GM23338 (cell line): ENCODE results near the gene LIMCH1.

Source experiments
- CREB1 ChIP-seq: fragments of 250-450 bp; sonication (Bioruptor Pico); IDR thresholded peaks from 2 replicates; pipeline ENCODE4 v1.5.0; 2020; ENCODE audit warnings: low read depth, mild to moderate bottlenecking, moderate library complexity
- EZH2 ChIP-seq: fragments of 200-600 bp; sonication (generic); IDR thresholded peaks from one replicate; pipeline ENCODE4 v1.8.0; 2017; ENCODE audit warnings: antibody characterized with exemption, mild to moderate bottlenecking, low read depth; ENCODE audit not compliant: unreplicated experiment
- EZH2phosphoT487 ChIP-seq: fragments of 200-600 bp; sonication (generic); IDR thresholded peaks from one replicate; pipeline ENCODE4 v1.8.1; 2018; ENCODE audit warnings: antibody characterized with exemption; ENCODE audit not compliant: unreplicated experiment
- JUNB ChIP-seq: IDR thresholded peaks from one replicate; pipeline ENCODE4 v1.6.1; 2016; ENCODE audit warnings: antibody characterized with exemption; ENCODE audit not compliant: unreplicated experiment
- NANOG ChIP-seq: IDR thresholded peaks from 2 replicates; pipeline ENCODE4 v1.6.1; 2016; ENCODE audit warnings: antibody characterized with exemption, borderline replicate concordance
- POLR2AphosphoS5 ChIP-seq: IDR thresholded peaks from 2 replicates; pipeline ENCODE4 v1.6.1; 2016; ENCODE audit warnings: antibody characterized with exemption, low read depth
- REST ChIP-seq: IDR thresholded peaks from one replicate; pipeline ENCODE4 v1.6.1; 2018; ENCODE audit warnings: antibody characterized with exemption; ENCODE audit not compliant: unreplicated experiment
- STAT1 ChIP-seq: IDR thresholded peaks from one replicate; pipeline ENCODE4 v1.6.1; 2016; ENCODE audit warnings: antibody characterized with exemption; ENCODE audit not compliant: unreplicated experiment
- ZNF331 ChIP-seq: fragments of 250-450 bp; sonication (Bioruptor Pico); IDR thresholded peaks from 2 replicates; pipeline ENCODE4 v1.5.0; 2020; ENCODE audit warnings: low read depth, mild to moderate bottlenecking, moderate library complexity
- TF ChIP-seq, protein P1 (sequence below), 2 experiments: fragments of 200-600 bp in 1 of 2; sonication (generic) in 1 of 2; conservative IDR thresholded peaks; 2 replicates each; pipeline versions ENCODE4 v1.5.1 to v1.6.1; 2016 to 2017; ENCODE audit warnings: antibody characterized with exemption in 2 of 2, low read depth in 2 of 2, mild to moderate bottlenecking in 2 of 2, moderate library complexity in 1 of 2
- TF ChIP-seq, protein P2 (sequence below): IDR thresholded peaks from 2 replicates; pipeline ENCODE4 v1.6.1; 2016; ENCODE audit warnings: antibody characterized with exemption

DNA sequence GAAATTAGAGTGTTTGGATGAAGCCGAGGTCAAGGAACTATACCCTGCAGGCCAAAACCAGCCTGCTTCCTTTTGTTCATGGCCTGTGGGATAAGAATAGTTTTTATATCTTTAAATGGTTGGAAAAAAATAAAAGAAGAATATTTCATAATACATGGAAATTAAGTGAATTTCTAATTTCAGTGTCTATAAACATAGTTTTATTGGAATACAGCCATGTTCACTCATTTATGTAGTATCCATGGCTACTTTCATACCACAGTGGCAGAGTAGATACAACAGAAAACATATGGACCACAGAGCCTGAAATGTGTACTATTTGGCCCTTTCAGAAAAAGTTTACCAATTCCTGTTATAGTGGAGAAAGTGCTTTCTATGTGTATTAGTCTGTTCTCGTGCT lies 13.6 kb downstream of the LIMCH1 start:
- TF ChIP-seq, protein P1, sequence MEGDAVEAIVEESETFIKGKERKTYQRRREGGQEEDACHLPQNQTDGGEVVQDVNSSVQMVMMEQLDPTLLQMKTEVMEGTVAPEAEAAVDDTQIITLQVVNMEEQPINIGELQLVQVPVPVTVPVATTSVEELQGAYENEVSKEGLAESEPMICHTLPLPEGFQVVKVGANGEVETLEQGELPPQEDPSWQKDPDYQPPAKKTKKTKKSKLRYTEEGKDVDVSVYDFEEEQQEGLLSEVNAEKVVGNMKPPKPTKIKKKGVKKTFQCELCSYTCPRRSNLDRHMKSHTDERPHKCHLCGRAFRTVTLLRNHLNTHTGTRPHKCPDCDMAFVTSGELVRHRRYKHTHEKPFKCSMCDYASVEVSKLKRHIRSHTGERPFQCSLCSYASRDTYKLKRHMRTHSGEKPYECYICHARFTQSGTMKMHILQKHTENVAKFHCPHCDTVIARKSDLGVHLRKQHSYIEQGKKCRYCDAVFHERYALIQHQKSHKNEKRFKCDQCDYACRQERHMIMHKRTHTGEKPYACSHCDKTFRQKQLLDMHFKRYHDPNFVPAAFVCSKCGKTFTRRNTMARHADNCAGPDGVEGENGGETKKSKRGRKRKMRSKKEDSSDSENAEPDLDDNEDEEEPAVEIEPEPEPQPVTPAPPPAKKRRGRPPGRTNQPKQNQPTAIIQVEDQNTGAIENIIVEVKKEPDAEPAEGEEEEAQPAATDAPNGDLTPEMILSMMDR (conservative IDR thresholded peaks at IDR 0.05; ENCODE audit: low read depth in 2 of 2): no peak
- no peak for TF ChIP-seq STAT1
- TF ChIP-seq REST: no peak
- no peak for TF ChIP-seq NANOG
- TF ChIP-seq EZH2: no peak
- no peak for TF ChIP-seq POLR2AphosphoS5
- TF ChIP-seq EZH2phosphoT487: no peak
- TF ChIP-seq CREB1 (CRISPR knock-in tag): no peak
- no peak for TF ChIP-seq ZNF331 (CRISPR knock-in tag)
- TF ChIP-seq JUNB: no peak
- TF ChIP-seq, protein P2, sequence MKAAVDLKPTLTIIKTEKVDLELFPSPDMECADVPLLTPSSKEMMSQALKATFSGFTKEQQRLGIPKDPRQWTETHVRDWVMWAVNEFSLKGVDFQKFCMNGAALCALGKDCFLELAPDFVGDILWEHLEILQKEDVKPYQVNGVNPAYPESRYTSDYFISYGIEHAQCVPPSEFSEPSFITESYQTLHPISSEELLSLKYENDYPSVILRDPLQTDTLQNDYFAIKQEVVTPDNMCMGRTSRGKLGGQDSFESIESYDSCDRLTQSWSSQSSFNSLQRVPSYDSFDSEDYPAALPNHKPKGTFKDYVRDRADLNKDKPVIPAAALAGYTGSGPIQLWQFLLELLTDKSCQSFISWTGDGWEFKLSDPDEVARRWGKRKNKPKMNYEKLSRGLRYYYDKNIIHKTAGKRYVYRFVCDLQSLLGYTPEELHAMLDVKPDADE: no peak
